ENCODE data around the gene EXOC2.

The EXOC2 gene

GRCh38 chr6:516213-516612 lies 176.7 kb downstream of the EXOC2 start:
- no peak for TF ChIP-seq CTCF (IDR thresholded peaks at IDR 0.05; ENCODE audit: poor library complexity, severe bottlenecking)
- H3K27me3 ChIP-seq (ENCODE audit: insufficient read depth, poor library complexity, severe bottlenecking): no peaks in the 10 kb centered on the region
- no peak for ATAC-seq (ENCODE audit: low read depth)
- H3K4me1 ChIP-seq (ENCODE audit: insufficient read depth, poor library complexity, severe bottlenecking): no peaks in the 10 kb centered on the region
- H3K4me3 ChIP-seq (ENCODE audit: severe bottlenecking): no peak overlapping the region
- H3K9me3 ChIP-seq (ENCODE audit: severe bottlenecking): no peaks in the 10 kb centered on the region
- H3K36me3 ChIP-seq (ENCODE audit: low read depth): 0 out of 2 replicates have a peak, but pooled peaks cover 4% of the 10 kb centered on the region
- no peak overlapping the region for H3K27ac ChIP-seq (ENCODE audit: poor library complexity, severe bottlenecking)
- DNase-seq (ENCODE audit: low spot score): no peak

GRCh38 chr6:515267-515666 lies 177.7 kb downstream of the EXOC2 start:
- no peak for TF ChIP-seq CTCF (IDR thresholded peaks at IDR 0.05; ENCODE audit: poor library complexity, severe bottlenecking)
- 0 out of 2 replicates have a peak, but pooled peaks cover 4% of the 10 kb centered on the region for H3K36me3 ChIP-seq (ENCODE audit: low read depth)
- no peaks in the 10 kb centered on the region for H3K27me3 ChIP-seq (ENCODE audit: insufficient read depth, poor library complexity, severe bottlenecking)
- ATAC-seq (ENCODE audit: low read depth): no peak
- H3K9me3 ChIP-seq (ENCODE audit: severe bottlenecking): no peaks in the 10 kb centered on the region
- H3K4me1 ChIP-seq (ENCODE audit: insufficient read depth, poor library complexity, severe bottlenecking): no peaks in the 10 kb centered on the region
- no peak for DNase-seq (ENCODE audit: low spot score)
- H3K4me3 ChIP-seq (ENCODE audit: severe bottlenecking): no peak overlapping the region
- no peak overlapping the region for H3K27ac ChIP-seq (ENCODE audit: poor library complexity, severe bottlenecking)

GRCh38 chr6:514396-514978 lies 178.5 kb downstream of the EXOC2 start:
- H3K27me3 ChIP-seq (ENCODE audit: insufficient read depth, poor library complexity, severe bottlenecking): no peaks in the 10 kb centered on the region
- H3K9me3 ChIP-seq (ENCODE audit: severe bottlenecking): no peaks in the 10 kb centered on the region
- DNase-seq (ENCODE audit: low spot score) (no peak), ATAC-seq (ENCODE audit: low read depth) (no peak)
- H3K4me1 ChIP-seq (ENCODE audit: insufficient read depth, poor library complexity, severe bottlenecking): no peaks in the 10 kb centered on the region
- TF ChIP-seq CTCF (IDR thresholded peaks at IDR 0.05; ENCODE audit: poor library complexity, severe bottlenecking): no peak
- no peak overlapping the region for H3K4me3 ChIP-seq (ENCODE audit: severe bottlenecking)
- no peak overlapping the region for H3K27ac ChIP-seq (ENCODE audit: poor library complexity, severe bottlenecking)
- 0 out of 2 replicates have a peak, but pooled peaks cover 4% of the 10 kb centered on the region for H3K36me3 ChIP-seq (ENCODE audit: low read depth)

- Histone ChIP-seq H3K9me3 (ENCODE audit: severe bottlenecking) (no peaks in the 10 kb centered on the region), H3K4me1 (ENCODE audit: insufficient read depth, poor library complexity, severe bottlenecking) (no peaks in the 10 kb centered on the region), H3K27me3 (ENCODE audit: insufficient read depth, poor library complexity, severe bottlenecking) (no peaks in the 10 kb centered on the region), H3K36me3 (ENCODE audit: low read depth) (0 out of 2 replicates have a peak, but pooled peaks cover 4% of the 10 kb centered on the region), H3K4me3 (ENCODE audit: severe bottlenecking) (no peak overlapping the region), H3K27ac (ENCODE audit: poor library complexity, severe bottlenecking) (no peak overlapping the region)
- DNase-seq (ENCODE audit: low spot score) (no peak), ATAC-seq (ENCODE audit: low read depth) (no peak)
- no peak for TF ChIP-seq CTCF (IDR thresholded peaks at IDR 0.05; ENCODE audit: poor library complexity, severe bottlenecking)
Measured at GRCh38 chr6:513961-514360, 179.0 kb downstream of the EXOC2 start.

- Histone ChIP-seq H3K36me3 (ENCODE audit: low read depth) (0 out of 2 replicates have a peak, but pooled peaks cover 4% of the 10 kb centered on the region), H3K27me3 (ENCODE audit: insufficient read depth, poor library complexity, severe bottlenecking) (no peaks in the 10 kb centered on the region), H3K27ac (ENCODE audit: poor library complexity, severe bottlenecking) (no peak overlapping the region), H3K4me1 (ENCODE audit: insufficient read depth, poor library complexity, severe bottlenecking) (no peaks in the 10 kb centered on the region), H3K9me3 (ENCODE audit: severe bottlenecking) (no peaks in the 10 kb centered on the region), H3K4me3 (ENCODE audit: severe bottlenecking) (no peak overlapping the region)
- no peak for TF ChIP-seq CTCF (IDR thresholded peaks at IDR 0.05; ENCODE audit: poor library complexity, severe bottlenecking)
- no peak for ATAC-seq (ENCODE audit: low read depth)
- no peak for DNase-seq (ENCODE audit: low spot score)
Measured at GRCh38 chr6:513058-513457, 179.9 kb downstream of the EXOC2 start.

All from RWPE2 (cell line).